ENCODE measurements around the gene ZNF202. TPM values are rescaled to one million over a fixed set of nuclear protein-coding genes. Genes with fewer than 3 reads are reported as not detected.

ZNF202 gene
- total and polyA plus RNA-seq, 12 donors: 1.5 to 11.2 (median 6.8) TPM

DNA sequence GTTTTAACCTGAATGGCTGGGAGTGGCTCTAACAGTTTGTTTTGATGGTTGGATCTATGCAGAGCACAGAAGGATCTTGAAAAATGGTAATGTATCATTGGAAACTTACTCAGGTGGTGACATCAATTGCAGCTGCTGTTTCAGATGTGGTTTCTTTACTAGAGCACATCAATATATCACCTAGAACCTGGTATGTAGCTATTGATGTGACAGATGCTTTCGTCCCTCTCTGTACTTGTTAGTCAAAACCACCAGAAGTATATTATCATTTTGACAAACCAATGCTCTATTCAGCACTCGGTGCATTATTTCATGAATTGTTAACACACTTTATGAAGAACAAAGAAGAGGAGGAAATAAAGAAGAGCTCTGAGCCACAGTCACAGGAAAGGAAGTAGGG is 60.4 kb downstream of the ZNF202 start:
- TF ChIP-seq, protein P1, sequence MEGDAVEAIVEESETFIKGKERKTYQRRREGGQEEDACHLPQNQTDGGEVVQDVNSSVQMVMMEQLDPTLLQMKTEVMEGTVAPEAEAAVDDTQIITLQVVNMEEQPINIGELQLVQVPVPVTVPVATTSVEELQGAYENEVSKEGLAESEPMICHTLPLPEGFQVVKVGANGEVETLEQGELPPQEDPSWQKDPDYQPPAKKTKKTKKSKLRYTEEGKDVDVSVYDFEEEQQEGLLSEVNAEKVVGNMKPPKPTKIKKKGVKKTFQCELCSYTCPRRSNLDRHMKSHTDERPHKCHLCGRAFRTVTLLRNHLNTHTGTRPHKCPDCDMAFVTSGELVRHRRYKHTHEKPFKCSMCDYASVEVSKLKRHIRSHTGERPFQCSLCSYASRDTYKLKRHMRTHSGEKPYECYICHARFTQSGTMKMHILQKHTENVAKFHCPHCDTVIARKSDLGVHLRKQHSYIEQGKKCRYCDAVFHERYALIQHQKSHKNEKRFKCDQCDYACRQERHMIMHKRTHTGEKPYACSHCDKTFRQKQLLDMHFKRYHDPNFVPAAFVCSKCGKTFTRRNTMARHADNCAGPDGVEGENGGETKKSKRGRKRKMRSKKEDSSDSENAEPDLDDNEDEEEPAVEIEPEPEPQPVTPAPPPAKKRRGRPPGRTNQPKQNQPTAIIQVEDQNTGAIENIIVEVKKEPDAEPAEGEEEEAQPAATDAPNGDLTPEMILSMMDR (IDR thresholded peaks at IDR 0.05): no peak
- TF ChIP-seq POLR2A (IDR thresholded peaks at IDR 0.05): no peak
- DNase-seq: no peak
- Histone ChIP-seq H3K27ac (no peak overlapping the region), H3K4me3 (no peak overlapping the region), H3K4me1 (replicated peaks in 1 of 2) (no peaks in the 10 kb centered on the region), H3K9me3 (replicated peaks in 1 of 3) (no peaks in the 10 kb centered on the region), H3K27me3 (no peaks in the 10 kb centered on the region), H3K36me3 (replicated peaks in 1 of 2) (no peaks in the 10 kb centered on the region)
- intact Hi-C loops (cut with DNase I): no loop called here
- 57 to 73% (median 70%) methylated on average over 2 of the region's 2 CpGs for WGBS, 4 donors

- Histone ChIP-seq H3K4me3 (no peak overlapping the region), H3K9me3 (replicated peaks in 1 of 3) (no peaks in the 10 kb centered on the region), H3K27me3 (no peaks in the 10 kb centered on the region), H3K36me3 (replicated peaks in 1 of 2) (no peaks in the 10 kb centered on the region), H3K4me1 (replicated peaks in 1 of 2) (no peaks in the 10 kb centered on the region), H3K27ac (no peak overlapping the region)
- WGBS, 4 donors: 91 to 100% (median 95%) methylated on average over 1 to 2 of the region's 2 CpGs
- intact Hi-C loops (cut with DNase I): no loop called here
- TF ChIP-seq POLR2A (IDR thresholded peaks at IDR 0.05): no peak
- TF ChIP-seq, protein P1 (IDR thresholded peaks at IDR 0.05): no peak
- DNase-seq: no peak
These were observed 63.2 kb downstream of the ZNF202 start for GRCh38 chr11:123678246-123678645.

GRCh38 chr11:123677510-123677909 is 64.0 kb downstream of the ZNF202 start:
- Histone ChIP-seq H3K36me3 (replicated peaks in 1 of 2) (no peaks in the 10 kb centered on the region), H3K27ac (no peak overlapping the region), H3K4me3 (no peak overlapping the region), H3K27me3 (no peaks in the 10 kb centered on the region), H3K4me1 (replicated peaks in 1 of 2) (no peaks in the 10 kb centered on the region), H3K9me3 (replicated peaks in 1 of 3) (no peaks in the 10 kb centered on the region)
- 55 to 67% (median 63%) methylated on average over 2 of the region's 2 CpGs for WGBS, 4 donors
- intact Hi-C loops (cut with DNase I): no loop called here
- DNase-seq: no peak
- TF ChIP-seq POLR2A (IDR thresholded peaks at IDR 0.05): no peak
- TF ChIP-seq, protein P1 (IDR thresholded peaks at IDR 0.05): no peak

DNA sequence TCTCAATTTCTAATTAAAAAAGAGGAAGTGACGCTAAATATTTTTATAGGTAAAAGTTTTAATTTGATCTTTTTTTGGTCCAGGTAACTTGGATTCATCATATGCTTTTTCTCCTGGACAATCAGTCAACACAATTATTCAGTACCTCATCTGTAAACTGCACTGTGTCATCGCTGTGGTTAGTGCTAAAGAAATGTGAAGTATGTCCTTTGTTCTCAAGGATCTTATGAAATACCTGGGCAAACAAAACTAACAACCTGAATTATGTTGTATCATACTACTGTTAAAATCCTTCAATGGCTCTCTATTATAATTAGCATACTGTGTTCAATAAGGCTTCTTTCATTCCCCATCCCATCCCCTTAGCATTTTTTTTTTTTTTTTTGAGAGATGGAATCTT is 67.2 kb downstream of the ZNF202 start:
- H3K4me3 ChIP-seq: no peak overlapping the region
- intact Hi-C loops (cut with DNase I): no loop called here
- H3K27ac ChIP-seq: no peak overlapping the region
- 41 to 87% (median 66%) methylated on average over 2 of the region's 2 CpGs for WGBS, 4 donors
- H3K9me3 ChIP-seq (replicated peaks in 1 of 3): no peaks in the 10 kb centered on the region
- no peak for DNase-seq
- no peaks in the 10 kb centered on the region for H3K36me3 ChIP-seq (replicated peaks in 1 of 2)
- no peaks in the 10 kb centered on the region for H3K4me1 ChIP-seq (replicated peaks in 1 of 2)
- no peaks in the 10 kb centered on the region for H3K27me3 ChIP-seq
- TF ChIP-seq, protein P1 (IDR thresholded peaks at IDR 0.05): no peak
- no peak for TF ChIP-seq POLR2A (IDR thresholded peaks at IDR 0.05)

Small RNA genes within 50 kb of the gene (small RNA-seq; reads per million reads assigned to genes)
- gene RNU1-21P: 0 reads per million in 2 donors

Other genes with a start within 250 kb of the ZNF202 start
- 1 to 10 TPM in 5 of 9 donors, under 1 TPM in 3, not detected in 1; 0.36 to 9.5 (median 2.9) TPM for gene SCN3B, start 87.0 kb downstream of the ZNF202 start, total RNA-seq
- 10 to 100 TPM in 1 of 3 donors, 1 to 10 TPM in 2; 2.3 to 10.5 (median 7.0) TPM for gene SCN3B, start 87.0 kb downstream of the ZNF202 start, polyA plus RNA-seq
- gene OR6X1, start 12.9 kb upstream of the ZNF202 start, total RNA-seq: not detected
- gene OR6X1, start 12.9 kb upstream of the ZNF202 start, polyA plus RNA-seq: not detected
- gene OR6M1, start 64.7 kb upstream of the ZNF202 start, total RNA-seq: not detected
- gene OR6M1, start 64.7 kb upstream of the ZNF202 start, polyA plus RNA-seq: not detected
- gene TMEM225, start 144.0 kb upstream of the ZNF202 start, total RNA-seq: not detected
- not detected for gene TMEM225, start 144.0 kb upstream of the ZNF202 start, polyA plus RNA-seq
- under 1 TPM in 1 of 9 donors, not detected in 8; 0.11 TPM for gene OR8D4, start 160.5 kb upstream of the ZNF202 start, total RNA-seq
- not detected for gene OR8D4, start 160.5 kb upstream of the ZNF202 start, polyA plus RNA-seq
- gene OR4D5, start 198.0 kb upstream of the ZNF202 start, total RNA-seq: under 1 TPM in 1 of 9 donors, not detected in 8; 0.22 TPM
- gene OR4D5, start 198.0 kb upstream of the ZNF202 start, polyA plus RNA-seq: not detected
- gene OR6T1, start 202.2 kb upstream of the ZNF202 start, total RNA-seq: not detected
- gene OR6T1, start 202.2 kb upstream of the ZNF202 start, polyA plus RNA-seq: not detected
- not detected for gene OR10S1, start 236.1 kb upstream of the ZNF202 start, total RNA-seq
- not detected for gene OR10S1, start 236.1 kb upstream of the ZNF202 start, polyA plus RNA-seq